GM15510 (cell line): ENCODE measurements around the gene TPK1.

Experiments
- POLR2A ChIP-seq: IDR thresholded peaks from 3 replicates; pipeline ENCODE4 v1.6.1; 2011; ENCODE audit warnings: borderline replicate concordance; ENCODE audit not compliant: insufficient read length; ENCODE audit errors: extremely low read depth

The TPK1 gene

DNA sequence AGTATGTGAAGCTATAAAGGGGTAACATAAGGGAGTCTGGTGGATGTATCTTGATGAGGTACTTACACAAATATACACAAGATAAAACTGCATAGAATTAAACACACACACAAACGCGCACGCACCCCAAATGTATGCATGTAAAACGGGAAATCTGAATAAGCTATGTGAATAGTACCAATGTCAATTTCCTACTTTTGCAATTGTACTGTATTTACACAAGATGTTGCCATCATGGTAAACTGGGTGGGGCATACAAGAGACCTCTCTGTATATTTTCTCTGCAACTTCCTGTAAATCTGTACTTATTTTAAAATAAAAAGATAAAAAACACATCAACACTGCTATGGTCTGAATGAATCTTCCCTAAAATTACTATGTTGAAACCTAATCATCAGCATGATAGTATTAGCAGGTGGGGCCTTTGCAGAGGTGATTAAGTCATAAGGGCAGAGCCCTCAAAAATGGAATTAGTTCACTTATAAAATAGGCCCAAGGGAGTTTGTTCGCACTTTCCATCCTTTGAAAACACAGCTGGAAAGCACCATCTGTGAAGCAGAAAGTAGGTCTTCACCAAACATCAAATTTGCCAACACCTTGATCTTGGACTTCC lies 30.1 kb downstream of the TPK1 start:
- no peak for TF ChIP-seq POLR2A

DNA sequence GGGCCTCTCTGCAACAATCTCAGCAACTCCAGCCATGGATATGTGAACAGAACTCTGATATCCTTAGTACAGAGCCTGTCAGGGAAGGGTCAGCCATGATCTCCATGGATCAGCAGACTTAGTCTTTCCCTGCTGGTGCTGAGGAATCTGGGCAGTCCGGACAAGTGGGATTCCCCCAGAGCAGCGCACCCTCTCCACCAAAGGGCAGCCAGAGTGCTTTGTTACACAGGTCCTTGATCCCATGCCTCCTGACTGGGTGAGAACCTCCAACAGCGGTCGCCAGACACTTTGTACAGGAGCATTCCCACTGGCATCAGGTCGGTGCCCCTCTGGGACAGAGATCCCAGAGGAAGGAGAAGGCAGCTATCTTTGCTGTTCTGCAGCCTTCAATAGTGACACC lies 38.9 kb downstream of the TPK1 start:
- no peak for TF ChIP-seq POLR2A

DNA sequence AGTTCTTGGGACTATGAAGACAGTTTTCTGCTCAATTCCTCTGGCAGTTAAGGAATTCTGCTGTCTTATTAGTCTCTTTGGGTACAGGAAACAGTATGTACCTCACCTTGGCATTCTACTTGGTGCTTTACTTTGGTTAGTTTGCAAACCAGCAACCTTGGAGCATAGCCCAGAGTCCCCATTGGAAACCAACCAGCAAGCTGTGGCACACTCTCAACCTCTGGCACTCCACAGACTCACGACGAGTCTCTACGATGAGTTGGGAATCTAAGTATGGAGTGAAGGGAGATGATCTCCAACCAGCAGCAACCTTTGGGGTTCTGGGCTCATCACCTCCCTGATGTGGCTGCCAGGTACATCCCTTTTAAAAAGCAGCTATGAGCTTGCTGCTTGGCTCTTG lies 43.8 kb downstream of the TPK1 start:
- no peak for TF ChIP-seq POLR2A

DNA sequence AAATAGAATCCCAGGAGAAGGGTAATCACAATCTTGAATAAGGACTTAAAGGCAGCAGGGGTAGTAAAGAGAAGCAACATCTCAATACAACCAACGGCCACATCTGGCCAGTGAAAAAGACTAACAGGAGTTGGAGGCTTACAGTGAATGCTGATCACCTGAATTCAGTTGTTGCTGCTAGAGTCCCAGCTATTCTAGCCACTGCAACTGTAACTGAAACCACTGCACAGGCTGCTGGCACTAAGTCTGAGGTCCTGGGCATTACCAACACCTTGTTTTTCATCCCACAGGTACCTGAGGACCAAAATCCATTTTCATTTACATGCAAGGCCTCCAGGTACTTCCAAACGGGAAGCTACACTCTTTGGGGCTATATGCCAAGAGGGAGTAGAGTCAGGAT lies 44.4 kb downstream of the TPK1 start:
- no peak for TF ChIP-seq POLR2A

DNA sequence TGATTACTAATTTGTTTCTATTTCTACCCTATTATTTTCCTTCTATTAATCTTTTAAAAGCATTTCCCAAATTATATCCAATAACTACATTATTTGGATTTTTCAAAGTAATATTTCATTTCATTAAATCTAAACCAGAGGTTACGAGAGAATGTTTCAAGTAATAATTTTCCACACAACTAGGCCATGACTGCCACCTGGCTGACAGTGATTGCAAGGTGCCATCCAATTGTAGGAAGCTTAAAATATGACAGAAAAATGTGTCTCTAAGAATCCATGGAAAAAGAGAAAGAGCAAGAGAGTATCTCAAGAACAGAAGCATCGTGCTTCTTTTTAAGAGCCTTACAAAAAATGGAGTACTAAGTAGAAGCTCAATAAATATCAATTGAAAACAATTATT lies 48.7 kb downstream of the TPK1 start:
- no peak for TF ChIP-seq POLR2A

DNA sequence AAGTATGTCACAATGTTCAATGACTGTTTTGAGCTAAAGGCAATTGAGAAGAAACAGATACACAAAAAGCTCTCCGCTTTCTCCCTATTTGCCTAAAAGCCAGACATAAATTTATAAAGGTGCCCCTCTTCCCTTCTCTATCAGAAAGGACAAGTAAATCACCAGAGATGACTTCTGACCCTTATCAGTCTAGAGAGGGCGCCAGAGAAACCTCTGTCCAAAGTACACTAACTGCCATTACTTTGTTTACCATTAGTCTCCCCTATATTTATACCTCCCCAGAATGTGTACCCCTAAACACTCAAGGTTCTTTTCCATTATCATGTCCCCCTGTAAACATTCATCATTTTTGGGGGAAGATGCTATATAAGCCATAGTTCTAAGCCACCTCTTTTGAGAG lies 49.3 kb downstream of the TPK1 start:
- no peak for TF ChIP-seq POLR2A

DNA sequence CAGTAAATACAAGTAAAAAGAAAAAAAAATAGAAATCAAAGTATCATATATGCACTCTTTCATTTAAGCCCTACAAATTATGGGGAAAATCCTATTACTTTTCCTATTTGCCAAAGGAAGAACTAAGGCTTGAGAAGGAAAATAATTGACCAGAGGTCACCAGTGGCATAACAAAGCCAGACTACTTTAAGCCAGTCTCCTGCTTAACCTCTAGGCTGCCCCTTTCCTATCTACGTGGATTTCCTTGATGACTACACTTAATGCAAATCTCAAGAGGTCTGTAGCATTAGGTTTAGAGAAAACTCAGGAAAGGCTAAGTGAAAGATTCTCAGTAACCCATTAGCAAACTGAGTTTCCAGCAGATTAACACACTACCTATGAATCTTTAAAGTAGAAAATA lies 49.8 kb downstream of the TPK1 start:
- TF ChIP-seq POLR2A: no peak

DNA sequence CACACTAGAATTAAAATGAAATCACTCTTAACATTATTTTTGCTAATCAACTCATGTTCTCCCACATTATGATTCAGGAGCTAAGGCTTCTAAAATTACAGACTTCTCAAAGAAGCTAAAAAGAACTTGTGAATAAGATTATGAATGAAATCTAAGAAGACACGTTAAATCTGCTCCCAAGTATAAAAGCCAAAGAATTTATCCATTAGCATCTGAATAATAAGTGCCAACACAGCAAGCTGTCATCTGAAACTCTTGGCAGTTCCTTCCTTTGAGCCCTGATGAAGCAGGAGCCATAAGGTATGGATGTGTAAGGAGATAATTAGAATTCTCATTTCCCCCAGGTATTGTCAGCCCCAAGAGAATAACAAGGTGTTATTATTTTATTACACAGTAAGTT lies 50.3 kb downstream of the TPK1 start:
- TF ChIP-seq POLR2A: no peak

DNA sequence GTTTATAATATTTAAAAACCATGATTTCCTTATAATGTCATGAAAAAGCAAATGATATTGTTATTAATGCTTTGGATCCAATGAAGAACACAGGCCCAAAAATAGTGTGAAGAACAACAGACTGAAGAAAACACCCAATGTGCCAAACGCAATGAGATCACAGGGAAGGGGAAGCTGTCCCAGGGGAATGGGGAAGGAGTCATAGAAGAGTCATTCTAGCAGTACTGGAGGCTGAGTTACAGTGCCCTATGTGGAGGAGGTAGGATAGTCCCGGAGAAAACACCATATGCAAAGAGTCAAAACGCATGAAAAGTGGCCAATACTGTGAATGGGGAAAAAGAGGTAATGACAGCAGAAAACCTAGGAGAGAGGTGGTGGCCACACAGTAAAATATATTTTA lies 50.9 kb downstream of the TPK1 start:
- no peak for TF ChIP-seq POLR2A

DNA sequence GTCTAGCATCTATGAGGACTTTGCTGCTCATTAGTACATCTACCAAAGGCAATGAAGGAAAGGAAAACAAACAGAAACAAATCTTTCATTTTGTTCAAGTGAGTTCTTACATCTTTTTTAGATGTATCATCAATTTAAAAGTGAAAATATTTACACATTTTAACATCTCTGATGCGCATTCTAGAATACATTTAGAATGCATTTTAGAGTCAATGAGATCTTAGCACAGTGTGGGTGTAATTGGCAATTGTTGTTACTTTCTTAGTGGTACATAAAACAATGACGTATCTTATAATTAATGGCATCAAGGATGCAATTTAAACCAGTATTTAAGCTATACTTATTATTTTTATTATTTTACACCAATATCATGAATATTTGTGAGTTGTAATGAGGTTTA lies 51.4 kb downstream of the TPK1 start:
- no peak for TF ChIP-seq POLR2A

DNA sequence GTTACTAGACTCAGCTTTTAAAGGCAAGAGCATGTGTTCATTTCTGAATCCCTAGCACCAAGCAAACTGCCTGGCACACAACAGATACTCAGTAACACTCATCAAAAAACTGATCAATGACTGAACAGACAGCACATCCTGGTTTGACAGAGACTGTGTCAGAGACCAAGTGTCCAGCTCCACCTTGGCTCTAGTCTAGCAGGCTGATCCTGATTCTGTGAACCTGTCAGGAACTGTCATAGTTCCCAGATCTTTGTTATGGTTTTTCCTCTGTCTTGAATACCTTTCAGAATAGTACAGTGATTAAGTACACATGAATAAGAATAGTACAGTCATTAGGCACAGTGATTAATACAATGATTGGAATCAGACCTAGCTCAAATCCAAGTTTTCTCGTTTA lies 53.0 kb downstream of the TPK1 start:
- TF ChIP-seq POLR2A: no peak

DNA sequence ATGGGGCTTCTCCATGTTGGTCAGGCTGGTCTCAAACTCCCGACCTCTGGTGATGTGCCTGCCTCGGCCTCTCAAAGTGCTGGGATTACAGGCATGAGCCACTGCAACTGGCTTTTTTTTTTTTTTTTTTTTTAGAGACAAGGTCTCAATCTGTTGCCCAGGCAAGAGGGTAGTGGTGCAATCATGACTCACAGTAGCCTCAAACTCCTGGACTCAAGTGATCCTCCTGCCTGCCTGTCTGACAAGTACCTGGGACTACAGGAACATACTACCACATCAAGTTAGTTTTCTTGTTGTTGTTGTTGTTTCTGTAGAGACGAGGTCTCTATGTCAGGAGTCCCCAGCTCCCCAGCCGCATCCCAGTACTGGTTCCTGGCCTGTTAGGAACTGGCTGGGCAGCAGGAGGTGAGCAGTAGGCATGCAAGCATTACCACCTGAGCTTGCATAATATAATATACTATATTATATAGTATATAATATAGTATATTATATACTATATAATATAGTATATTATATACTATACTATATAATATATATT lies 55.7 kb downstream of the TPK1 start:
- TF ChIP-seq POLR2A: no peak

DNA sequence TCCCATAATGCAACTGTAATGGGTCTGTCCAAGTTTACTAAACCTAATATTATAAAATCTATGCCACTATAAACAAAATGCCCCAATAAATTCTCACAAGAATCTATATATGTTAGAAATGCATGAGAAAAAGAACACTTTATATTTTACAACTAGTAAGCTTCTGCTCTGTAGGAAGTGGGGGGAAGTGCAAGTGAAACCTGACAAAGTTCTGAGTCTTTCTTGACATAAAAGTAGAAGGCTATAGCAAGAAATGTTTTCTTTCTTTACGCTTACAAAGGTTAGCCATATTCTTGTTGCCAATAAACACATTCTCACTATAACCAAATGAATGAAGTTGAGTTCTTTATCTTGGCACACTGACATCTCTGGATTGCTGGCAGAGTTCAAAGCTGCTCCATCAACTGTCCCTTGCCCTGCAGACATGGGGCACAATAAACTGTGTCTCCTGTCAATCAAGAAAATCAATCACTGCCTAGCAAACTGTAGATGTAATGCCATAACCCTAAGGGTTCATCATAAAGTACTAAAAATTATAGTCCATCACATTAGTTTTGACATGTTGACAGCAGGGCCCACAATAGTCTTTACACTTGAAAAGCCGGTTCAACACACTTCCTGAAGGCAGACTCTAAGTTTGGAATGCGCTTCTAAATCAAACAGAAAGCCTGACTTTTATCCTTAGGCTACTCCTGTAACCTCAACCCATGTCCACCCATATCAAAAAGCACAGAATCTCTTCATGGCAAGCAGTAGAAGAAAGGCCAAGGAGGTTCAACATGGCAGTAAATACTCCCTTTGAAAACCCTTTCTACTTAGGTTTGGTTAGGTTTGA lies 58.6 kb downstream of the TPK1 start:
- no peak for TF ChIP-seq POLR2A

DNA sequence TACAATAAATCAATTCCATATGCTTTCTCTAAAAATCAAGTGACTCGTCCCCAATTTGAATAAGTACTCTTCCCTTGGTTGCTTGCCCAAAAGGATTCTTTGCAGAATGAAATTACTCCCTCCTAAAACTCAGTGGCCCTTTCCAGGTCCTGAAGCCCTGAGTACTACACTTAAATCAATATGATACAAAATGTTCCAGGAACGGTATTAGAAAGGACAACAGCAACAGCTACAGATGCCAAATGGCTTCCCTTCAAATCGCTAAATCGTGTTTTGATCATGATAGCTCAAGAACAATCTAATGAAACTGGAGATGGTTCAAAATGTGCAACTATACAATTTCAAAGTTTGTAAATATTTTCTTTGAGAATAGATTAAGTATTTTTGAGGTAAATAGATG lies 59.4 kb downstream of the TPK1 start:
- no peak for TF ChIP-seq POLR2A

DNA sequence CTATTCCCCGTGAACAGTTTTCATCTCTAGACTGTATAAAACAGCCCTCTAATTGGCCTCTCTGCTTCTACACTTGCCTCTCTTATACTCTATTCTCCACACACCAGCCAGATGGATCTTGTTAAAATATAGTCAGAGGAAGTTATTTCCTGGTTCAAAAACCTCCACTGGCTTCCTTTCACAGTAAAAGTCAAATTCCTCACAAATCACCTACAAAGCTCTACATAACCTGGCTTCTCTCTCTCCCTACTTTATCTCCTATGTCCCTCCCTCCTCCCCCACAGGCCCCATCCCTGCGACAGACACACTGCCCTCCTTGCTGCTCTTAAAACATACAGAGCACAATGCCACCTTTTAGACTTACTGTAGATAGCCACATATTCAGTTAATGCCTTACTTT lies 60.1 kb downstream of the TPK1 start:
- TF ChIP-seq POLR2A: no peak

DNA sequence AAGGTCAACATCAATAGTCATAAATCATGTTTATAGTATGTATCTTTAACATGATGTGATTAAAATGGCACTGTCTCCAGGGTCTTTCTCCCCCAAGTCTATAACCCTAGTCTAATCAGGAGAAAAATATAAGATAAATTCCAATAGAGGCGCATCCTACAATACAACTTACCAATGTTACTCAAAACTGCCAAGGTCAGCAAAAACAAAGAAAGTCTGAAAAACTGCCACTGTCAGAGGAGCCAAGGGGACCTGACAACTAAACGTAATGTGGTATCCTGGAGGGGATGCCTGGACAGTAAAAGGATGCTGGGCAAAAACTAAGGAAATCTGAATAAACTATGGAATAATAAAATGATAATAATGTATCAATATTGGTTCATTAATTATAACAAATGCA lies 63.9 kb downstream of the TPK1 start:
- TF ChIP-seq POLR2A: no peak
